HG03520 (cell line): ENCODE data around the gene NDUFS1.
"Not testable (repeated sequence)": the region's sequence is repeated elsewhere in the genome, so short reads cannot be mapped to it uniquely, and the experiment has no call there.

Experiments used
- ATAC-seq: cut with Tn5 transposase; IDR thresholded peaks from one replicate; pipeline ENCODE4 v1.9.1; 2021; ENCODE audit warnings: mild to moderate bottlenecking, moderate library complexity; ENCODE audit not compliant: unreplicated experiment

The NDUFS1 gene

DNA sequence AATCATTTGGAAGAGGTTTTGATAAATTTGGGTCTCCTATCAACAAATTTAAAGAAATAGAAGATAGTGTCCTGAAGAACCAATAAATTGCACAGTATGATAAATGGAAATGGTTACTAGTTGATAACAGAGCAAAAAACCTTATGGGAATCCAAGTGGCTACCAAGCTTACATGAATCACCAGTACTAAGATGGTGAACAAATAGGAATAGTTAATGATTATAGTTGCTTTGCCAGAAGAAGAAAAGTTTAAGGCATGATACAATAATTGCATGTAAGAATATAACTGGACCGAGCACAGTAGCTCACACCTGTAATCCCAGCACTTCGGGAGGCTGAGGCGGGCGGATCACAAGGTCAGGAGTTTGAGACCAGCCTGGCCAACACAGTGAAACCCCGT lies 53.7 kb downstream of the NDUFS1 start:
- ATAC-seq: no peak

DNA sequence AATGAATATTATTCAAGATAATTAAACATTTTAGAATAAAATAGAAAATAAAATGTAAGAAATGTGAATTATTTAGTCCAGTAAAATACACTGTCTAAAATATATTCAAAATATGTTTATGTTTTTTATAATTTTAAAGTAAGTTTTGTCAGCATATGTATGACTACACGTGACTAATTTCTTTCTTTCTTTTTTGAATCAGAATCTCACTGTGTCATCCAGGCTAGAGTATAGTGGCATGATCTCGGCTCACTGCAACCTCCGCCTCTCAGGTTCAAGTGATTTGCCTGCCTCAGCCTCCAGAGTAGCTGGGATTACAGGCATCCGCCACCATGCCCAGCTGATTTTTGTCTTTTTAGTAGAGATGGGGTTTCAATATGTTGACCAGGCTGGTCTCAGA lies 54.2 kb downstream of the NDUFS1 start:
- ATAC-seq: no peak

DNA sequence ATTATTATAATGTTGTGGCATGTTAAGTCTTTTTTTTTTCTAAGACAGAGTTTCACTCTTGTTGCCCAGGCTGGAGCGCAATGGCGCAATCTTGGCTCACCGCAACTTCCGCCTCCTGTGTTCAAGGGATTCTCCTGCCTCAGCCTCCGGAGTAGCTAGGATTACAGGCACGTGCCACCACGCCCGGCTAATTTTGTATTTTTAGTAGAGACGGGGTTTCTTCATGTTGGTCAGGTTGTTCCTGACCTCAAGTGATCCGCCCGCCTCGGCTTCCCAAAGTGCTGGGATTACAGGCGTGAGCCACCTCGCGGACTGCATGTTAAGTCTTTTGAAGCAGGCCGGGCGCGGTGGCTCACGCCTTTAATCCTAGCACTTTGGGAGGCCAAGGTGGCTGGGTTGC lies 60.4 kb downstream of the NDUFS1 start:
- ATAC-seq: not testable (repeated sequence)

DNA sequence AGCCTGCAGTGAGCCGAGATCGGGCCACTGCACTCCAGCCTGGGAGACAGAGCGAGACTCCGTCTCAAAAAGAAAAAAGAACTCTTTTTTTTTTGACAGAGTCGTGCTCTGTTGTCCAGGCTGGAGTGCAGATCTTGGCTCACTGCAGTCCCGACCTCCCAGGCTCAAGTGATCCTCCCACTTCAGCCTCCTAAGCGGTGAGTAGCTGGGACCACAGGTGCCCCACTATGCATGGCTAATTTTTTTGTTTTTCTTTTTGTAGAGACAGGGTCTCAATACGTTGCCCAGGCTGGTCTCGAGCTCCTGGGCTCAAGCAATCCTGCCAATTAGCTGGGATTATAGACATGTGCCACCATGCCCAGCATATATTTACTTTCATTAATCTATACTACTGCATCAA lies 60.8 kb downstream of the NDUFS1 start:
- no peak for ATAC-seq

DNA sequence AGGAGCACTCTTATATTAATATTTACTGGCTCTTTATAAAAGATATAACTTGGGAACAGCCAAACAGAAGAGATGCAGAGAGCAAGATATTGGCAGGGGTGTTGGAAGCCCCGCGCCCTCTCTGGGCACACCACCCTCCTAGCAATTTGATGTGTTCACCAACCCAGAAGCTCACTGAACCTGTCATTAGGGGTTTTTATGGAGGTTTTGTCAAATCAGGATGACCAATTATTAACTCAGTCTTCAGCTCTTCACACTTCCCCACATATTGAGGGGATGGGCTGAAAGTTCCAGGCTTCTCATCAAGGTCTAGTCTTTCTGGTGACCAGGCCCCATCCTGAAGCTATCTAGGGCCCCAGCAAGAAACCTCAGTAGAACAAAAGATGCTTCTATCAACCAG lies 62.4 kb downstream of the NDUFS1 start:
- ATAC-seq: no peak

DNA sequence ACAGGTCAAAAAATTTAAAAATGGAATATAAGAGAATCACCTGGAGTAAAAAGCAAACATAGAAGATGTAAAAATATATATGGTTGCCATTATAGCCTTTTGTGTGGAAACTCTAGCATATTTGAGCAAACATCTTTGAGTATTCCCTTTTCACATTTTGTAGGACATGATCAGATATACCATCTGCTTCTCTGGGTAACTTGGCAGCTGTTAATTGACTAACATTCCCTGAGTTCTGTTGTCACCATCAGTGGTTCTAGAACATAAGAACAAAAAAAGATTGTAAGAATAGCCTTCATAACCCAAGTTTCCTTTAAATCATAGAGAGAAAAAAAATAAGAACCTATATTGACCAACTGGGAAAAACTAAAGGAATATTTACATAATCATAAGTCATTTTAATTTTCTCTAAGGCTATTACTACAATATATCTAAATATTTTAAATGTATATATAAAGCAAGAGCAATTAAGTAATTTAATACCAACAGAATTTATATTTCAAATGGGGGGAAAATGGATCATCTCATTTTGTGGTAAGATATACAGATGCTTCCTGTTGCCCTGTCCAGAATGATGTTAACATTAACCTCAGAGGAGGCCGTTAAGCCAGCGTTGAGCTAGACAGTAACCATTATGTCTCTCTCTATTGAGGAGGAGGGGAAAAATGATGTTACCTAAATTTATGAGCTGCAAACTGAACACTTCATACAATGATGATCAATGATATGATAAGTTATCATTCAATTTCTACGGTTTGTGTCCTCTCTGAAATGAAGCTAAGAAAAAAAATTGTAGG lies 63.5 kb downstream of the NDUFS1 start:
- ATAC-seq: no peak

DNA sequence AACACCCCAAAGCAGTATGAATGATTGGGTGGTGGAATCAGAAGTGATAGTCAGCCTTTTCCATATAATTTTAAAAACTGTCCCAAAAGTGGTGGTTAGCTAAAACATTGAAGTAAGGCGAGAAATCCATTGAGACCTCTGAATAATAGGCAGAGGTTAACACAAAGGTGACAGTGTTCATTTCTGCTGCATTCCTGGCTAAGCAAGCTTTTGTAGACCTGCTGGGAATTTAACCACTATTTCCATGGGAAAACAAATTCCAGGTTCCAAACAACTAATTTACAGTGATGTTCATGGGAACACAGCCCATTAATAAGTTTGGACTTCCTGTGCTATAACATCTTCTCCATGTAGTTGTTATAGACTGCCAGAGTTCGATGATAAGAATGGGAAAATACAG lies 66.9 kb downstream of the NDUFS1 start:
- ATAC-seq: no peak

DNA sequence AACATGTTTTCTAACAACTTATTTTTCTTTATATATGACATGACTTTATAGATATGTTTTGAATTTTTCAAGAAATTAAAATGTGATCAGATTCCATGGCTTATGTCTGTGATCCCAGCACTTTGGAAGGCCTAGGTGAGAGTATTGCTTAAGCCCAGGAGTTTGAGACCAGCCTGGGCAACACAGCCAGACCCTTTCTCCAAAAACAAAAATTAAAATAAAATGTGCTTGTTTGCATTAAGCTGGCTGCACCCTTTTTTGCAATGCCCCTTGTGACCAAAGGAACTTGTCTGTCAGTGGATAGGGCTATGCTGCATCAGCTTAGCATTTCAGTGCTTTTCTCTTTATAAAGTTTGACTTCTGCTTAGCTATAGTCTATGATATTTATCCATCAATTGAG lies 71.0 kb downstream of the NDUFS1 start:
- ATAC-seq: no peak

DNA sequence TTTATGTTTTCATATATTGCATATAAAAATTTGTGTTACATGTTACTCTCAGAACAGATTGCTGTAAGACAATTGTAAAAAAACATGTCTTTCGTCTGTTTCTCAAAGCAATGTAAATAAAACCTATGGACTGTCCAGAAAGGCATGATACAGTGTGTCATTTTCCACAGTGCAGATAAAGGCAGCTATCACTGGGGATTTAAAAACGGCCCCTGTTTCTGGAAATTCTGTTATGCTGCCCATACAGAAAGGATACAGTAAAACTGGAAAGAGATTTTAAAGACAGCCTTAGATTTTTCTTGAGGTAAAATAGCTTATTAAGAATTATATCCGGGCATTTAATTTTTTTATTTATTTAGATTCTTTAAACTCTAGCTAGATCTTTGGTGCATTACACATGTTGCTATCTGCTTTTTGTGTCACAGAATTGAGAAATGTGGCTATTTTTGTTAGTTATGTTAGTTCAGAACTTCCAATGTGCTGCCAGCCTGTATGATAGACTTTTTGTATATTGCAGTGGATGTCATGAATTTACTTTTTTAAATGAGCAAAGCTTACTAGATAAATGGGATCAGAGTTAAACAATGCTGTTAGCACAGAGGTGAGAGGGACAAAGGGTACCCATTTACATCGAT lies 72.4 kb downstream of the NDUFS1 start:
- ATAC-seq: no peak

DNA sequence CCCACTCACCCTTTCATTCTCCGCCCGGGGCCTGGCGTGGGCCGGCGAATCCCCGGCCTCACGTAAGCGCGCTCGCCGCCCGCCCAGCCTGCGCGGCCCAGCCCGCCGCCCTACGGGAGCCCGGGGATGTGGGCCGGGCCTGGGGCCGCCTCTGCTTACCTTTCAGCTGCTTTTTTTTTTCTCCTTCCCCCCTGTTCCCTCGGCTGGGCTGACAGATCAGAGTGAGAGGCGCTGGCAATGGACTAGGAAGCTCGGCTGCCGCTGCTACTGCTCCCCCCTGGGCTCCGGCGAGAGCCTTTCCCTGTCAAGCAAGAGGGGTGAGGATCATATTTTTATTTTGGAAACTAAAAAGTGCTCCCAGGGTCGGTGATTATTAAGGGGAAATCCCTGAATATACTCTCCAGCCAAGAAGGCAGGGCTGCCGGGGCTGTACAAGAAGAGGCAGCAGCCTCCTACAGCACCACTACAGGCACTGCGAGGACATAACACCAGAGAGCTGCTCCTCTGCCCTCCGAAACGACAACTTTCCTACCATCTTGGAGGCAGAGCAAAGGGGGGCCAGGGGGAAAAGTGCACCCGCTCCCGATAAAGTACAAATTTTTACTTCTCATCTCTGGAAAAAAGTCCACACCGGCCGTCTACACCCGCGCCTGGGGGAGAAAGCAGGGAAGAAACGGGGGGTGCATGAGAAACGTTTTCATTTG lies 73.3 kb downstream of the NDUFS1 start, which contains the start of gene INO80D:
TSS of gene INO80D (minus strand) at position 433 of the 704 bp plus-strand sequence. CDS start 23,158 bp downstream, outside the sequence.
- ATAC-seq: peak; percentile 87

DNA sequence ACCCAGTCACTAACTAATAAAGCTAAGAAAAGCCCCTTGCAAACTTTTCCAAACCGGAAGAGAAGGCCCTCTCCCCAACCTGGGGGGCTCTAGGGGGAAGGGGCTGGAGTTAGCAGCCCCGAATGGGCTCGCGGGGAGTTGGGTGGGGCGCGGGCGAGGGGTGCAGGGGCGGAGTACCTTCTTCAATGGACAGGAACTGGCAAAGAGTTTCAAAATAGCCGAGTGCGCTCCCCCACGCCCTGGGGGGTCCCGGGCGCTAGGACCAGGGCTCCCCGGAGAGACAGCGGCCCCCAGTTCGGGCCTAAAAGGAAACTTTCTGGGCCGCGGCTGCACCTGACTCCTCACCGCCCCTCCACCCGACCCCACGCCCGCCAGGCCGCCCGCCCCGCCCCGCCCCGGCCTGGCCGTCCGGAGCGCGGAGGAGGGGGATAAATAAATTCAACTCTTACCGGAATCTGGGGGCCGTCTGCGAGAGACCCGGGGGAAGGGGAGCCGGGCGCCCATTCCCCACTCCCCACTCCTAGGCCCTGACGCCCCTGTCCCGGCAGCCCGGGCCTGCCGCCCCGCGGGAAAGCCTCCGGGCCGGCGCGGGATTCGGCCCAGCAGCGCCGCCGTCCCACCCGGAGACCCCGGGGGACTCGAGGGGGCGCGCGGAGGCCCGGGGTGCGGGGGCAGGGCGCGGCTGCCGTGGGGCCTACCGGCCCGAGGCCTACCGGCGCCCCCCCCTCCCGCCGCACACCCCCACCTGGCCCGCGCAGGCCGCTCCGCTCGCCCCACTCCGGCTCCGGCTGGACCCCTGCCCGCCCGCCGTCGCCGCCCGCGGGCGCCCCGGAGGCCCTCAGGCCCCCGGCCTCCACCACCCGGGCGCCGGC lies 74.1 kb downstream of the NDUFS1 start:
- ATAC-seq: peak; percentile 21

DNA sequence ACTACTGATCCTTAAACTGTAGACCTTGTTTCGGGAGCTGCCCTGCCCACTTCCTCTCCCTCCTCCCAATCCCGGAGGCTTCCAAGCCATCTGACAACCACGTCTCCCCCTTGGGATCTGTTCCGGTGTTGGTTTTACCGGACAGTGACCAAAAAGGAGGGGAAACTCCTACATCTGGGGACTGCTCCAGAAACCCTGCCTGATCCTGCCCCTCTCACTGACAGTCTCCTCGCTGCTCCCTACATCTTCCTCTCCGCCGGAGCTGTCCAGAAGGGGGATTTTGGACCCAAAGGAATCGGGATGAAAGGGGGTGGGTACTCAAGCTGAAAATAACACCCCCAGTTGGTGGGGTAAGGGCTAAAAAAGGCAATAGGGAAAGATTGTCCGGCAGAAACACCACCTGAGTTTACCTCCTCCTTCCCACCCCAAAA lies 74.8 kb downstream of the NDUFS1 start:
- ATAC-seq: no peak

DNA sequence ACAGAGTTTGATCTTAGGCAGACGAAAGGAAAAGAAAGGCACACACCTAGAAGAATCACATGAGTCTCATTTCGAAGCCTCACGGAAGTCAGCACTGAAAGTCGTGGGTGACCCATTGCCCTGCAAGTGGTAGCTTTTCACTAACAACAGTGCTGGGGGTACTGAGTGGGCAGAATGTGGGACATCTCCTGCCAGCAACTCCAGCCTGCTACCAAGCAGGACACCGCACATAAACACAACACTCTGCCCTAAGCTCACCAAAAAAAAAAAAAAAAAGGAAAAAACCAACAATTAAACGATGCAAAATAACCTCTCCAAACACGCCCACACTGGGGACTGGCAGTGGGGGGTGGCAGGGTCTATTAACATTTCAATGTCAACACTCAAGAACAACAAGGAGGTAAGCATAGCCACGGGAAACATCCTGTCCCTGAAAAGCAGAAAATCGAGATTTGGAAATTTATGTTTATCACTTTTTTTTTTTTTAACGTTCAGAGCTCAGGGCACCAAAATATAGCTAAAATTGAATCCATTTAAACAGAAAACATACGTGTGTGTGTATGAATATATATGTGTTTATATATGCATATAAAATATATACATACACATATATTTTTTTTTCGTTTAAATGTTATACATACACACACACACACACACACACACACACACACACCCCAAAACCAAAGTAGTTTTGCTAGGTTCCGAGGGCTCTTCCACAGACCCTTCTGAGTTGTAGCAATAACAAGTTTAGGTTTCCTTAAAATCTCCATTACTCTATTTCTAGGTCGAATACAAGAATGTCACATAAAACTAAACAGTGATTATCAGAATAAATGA lies 75.4 kb downstream of the NDUFS1 start:
- peak; percentile 30 for ATAC-seq

DNA sequence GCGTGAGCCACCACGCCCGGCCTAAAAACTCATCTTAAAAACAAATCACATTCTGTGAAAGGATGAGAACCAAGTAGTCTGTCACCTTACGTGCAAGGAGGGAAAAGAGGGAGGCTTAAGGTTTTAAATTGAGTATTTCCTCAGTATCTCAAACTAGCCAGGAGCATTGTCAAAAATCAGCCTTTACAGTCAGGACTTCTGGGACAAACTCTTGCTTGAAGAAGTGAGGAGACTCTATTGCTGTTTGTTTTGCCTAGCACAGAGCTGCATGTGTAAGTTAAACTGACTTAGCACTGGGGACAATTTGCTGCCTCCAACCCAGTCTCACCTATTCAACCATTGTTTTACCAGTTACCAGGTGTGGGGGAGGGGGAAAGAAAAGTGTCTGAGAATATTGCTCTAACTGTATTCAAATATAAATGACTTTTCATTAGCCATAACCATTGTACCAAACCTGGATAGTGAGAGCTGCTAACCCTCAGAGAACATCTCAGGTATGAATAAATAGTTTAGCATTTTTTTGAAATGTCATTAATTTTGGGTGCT lies 76.9 kb downstream of the NDUFS1 start:
- ATAC-seq: no peak

DNA sequence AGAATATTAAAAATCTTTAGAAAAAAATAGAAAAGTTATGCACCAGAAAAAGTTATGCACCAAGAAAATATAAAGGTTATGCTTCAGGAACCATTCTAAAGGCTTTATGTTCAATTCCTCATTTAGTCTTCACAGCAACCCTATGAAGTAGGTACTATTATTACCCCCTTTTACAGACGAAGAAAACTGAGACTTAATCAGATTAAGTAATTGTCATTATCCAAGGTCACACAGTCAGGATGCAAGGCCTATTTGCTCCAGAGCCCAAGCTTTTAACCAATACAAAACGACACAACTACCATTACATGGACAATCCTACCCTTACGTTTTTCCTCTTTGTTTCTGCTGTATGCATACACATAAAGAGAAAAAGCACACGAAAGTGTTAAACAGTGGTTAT lies 78.3 kb downstream of the NDUFS1 start:
- no peak for ATAC-seq

DNA sequence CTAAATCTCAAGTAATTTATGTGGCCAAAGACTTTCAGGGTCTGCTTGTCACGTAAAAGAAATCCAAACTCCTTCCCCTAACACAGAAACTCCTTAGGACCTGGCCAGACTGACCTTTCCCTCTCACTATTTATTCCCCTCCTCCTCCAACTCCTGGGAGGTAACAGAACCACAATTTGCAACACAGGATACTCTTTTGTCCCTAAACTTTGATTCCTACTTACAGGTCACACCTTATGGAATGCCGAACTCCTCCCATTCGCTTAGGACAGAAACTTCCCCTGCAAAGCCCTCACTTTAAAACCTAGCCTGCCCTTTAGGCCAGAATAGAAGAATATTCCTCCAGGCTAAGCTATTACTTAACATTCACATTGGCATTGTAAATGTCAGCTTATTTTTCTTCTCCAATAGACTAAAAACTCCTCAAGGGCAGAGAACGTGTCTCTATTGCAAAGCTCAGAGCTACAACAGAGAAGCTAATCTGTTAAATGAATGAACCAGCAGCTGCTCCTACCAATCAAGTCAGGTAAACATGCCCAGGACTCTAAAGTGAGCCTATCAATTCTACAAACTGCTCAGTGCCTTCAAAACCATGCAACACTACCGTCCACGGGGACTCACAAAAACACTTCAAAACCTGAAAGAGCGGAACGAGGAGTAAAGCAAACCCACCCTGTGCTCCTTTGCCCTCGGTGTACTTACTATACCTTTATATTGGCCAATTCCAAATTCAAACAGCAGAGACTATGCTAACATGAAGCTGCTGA lies 79.4 kb downstream of the NDUFS1 start:
- ATAC-seq: no peak

DNA sequence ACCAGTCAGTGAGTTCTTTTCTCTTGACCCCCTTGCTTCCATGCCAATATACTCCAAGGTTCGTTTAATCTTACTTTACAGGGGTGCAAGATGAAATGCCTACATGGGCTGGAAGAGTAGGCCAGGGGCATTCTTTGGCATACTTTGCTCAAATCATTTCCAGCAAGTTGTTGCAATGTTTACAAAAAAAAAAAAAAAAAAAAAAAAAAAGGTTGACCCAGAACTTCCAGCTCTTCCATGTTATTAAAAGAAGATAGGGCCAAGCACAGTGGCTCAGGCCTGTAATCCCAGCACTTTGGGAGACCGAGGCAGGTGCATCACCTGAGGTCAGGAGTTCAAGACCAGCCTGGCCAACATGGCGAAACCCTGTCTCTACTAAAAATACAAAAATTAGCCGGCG lies 81.4 kb downstream of the NDUFS1 start:
- not testable (repeated sequence) for ATAC-seq

DNA sequence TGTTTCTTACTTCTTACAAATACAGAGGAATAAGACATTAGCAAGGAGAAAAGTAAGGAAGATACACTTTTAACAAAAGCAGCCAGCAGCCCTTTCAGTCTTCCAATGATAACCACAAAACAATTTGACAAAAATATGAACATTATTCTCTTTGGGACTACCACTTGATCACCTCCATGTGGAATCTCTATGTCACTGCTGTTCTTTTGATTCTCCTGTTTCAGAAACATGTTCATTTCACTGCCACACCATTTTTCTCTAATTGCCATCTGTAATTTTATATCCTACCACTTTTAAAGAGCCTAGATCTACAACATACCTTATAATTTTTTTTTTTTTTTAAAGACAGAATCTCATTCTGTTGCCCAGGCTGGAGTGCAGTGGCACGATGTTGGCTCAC lies 84.1 kb downstream of the NDUFS1 start:
- ATAC-seq: no peak

DNA sequence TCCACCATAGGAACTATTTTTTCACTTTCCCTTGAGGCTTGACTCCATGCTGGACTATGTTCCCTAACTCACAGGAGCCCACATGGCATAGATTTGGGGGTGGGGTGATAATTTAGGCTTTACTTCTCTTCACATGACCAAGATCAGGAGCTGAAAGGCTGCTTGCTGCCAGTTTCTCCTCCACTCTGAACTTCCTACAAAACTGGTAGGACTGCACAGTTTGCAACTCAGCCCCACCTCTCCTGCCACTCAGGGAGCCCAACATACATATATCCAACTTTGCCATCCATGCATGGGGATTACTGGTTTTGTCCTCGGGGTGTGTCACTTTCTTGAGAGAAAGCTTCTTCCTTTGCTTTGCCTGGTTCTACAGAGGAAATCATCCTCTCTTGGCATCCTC lies 87.4 kb downstream of the NDUFS1 start:
- no peak for ATAC-seq
